ENCODE results near the gene RHEB. TPM values are rescaled to one million over a fixed set of nuclear protein-coding genes. Genes with fewer than 3 reads are reported as not detected.

The RHEB gene
- total and polyA plus RNA-seq, 2 of the 13 experiments (the other 11 are each of a cell fraction or from before 2014, with no cell fraction given): 55.0 to 77.6 TPM

DNA sequence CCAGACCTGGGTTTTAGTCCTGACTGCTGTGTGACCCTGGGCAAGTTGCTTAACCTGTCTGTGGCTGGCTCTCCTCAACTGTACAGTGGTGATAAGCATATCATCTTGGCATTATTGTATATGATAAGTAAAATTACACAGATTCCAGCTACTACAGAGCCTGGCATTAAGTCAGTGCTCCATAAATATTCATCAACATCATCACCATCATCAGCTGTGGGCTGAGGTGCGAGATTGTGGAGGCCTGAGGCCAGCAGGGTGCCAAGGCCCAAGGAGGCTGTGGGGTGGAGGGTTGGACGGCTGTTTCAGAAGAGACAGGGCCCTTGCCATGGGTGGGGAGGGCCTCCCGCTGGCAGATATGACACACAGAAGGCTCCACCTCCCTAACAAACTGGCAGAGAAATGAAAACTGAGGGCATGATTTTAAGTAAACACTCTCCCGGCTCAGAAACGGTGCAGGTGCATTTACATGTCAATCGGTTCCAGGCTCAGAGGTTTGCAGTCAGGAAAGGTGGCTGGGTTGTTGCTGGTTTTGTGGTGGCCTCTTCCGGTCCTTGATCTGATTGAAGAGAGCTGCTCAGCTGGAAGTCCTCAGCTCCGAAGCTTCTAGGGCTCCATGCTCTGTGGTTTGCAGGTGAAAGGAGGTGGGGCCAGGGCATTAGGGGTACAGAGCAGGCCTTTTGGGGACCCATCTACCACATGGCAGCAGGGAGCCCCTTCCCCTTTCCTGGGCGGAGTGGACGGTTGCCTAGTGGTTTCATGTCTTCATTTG, 89.9 kb downstream of the RHEB start:
- POLR2A ChIA-PET: no interaction called here
- H4K20me1 ChIP-seq (ENCODE audit: insufficient read depth, low read length): peaks cover 2% of the 10 kb centered on the region; the same call in 1 of the 2 replicates
- WGBS (ENCODE audit: low lambda C conversion rate): 34% methylated on average over 7 of the region's 10 CpGs
- H3K9ac ChIP-seq (ENCODE audit: insufficient read depth, low read depth, low read length): no peak overlapping the region
- no peak overlapping the region for H3K27ac ChIP-seq (ENCODE audit: extremely low read length, insufficient read depth, low read length)
- H3K4me2 ChIP-seq (ENCODE audit: low read depth, low read length): no peak overlapping the region
- no peaks in the 10 kb centered on the region for H3K36me3 ChIP-seq (replicated peaks in 1 of 2; ENCODE audit: control insufficient read depth in 1 of 2, insufficient read depth in 2 of 2, low read length in 2 of 2)
- TF ChIP-seq ZNF768 (CRISPR knock-in tag; IDR thresholded peaks at IDR 0.05) (peak; percentile 21; the same call in 1 of the 2 replicates), USF2 (IDR thresholded peaks at IDR 0.05; ENCODE audit: low read depth, low read length) (no peak), USF2 (CRISPR knock-in tag; IDR thresholded peaks at IDR 0.05; ENCODE audit: borderline replicate concordance) (no peak)
- no peaks in the 10 kb centered on the region for H3K4me1 ChIP-seq (ENCODE audit: insufficient read depth, low read length)
- no peaks in the 10 kb centered on the region for H3K9me3 ChIP-seq (ENCODE audit: low read length)
- no TSS peak for BruUV-seq (replicated peaks)
- H3K4me3 ChIP-seq (replicated peaks in 1 of 3; ENCODE audit: insufficient read depth in 1 of 3, low read depth in 2 of 3, low read length in 3 of 3): no peak overlapping the region
- intact Hi-C loops (cut with micrococcal nuclease; ENCODE audit: unreplicated experiment): no loop called here
- in situ Hi-C loops (cut with HindIII; ENCODE audit: extremely low pct_ligation_motif_present, low pct_unique_long_range_greater_than_20kb): no loop called here
- H2AFZ ChIP-seq (ENCODE audit: low read length): no peak overlapping the region
- no peaks in the 10 kb centered on the region for H3K79me2 ChIP-seq (ENCODE audit: insufficient read depth, low read length)
- peaks cover 6 to 56% of the 10 kb centered on the region in 2 experiments for H3K27me3 ChIP-seq (ENCODE audit: control insufficient read depth in 1 of 2, insufficient read depth in 2 of 2, low read length in 2 of 2)
- ATAC-seq (no peak), DNase-seq (ENCODE audit: low spot score) (no peak), FAIRE-seq (no peak)
- CTCF ChIA-PET (ENCODE audit: low intra/inter-chr PET ratio, low total read pairs): no interaction called here

DNA sequence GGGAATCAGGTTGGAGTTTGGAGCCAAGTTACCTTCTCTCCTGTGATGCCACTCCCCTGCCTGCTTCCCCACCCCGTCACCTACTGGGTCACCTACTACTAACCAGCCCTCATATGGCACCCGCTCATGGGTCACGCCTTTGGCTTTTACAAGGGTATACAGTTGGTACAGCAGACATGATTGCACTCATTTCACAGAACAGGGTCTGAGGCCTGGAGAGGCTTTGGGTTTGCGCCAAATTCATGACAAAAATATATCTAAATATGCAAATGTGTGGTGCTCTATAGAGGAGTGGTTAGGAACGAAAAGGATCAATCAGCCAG, 90.5 kb downstream of the RHEB start:
- Histone ChIP-seq H3K27me3 (ENCODE audit: control insufficient read depth in 1 of 2, insufficient read depth in 2 of 2, low read length in 2 of 2) (peaks cover 8 to 58% of the 10 kb centered on the region in 2 experiments), H4K20me1 (ENCODE audit: insufficient read depth, low read length) (peaks cover 2% of the 10 kb centered on the region; the same call in 1 of the 2 replicates), H3K9ac (ENCODE audit: insufficient read depth, low read depth, low read length) (no peak overlapping the region), H3K4me1 (ENCODE audit: insufficient read depth, low read length) (no peaks in the 10 kb centered on the region), H3K4me3 (replicated peaks in 1 of 3; ENCODE audit: insufficient read depth in 1 of 3, low read depth in 2 of 3, low read length in 3 of 3) (no peak overlapping the region), H3K36me3 (replicated peaks in 1 of 2; ENCODE audit: control insufficient read depth in 1 of 2, insufficient read depth in 2 of 2, low read length in 2 of 2) (no peaks in the 10 kb centered on the region), H3K79me2 (ENCODE audit: insufficient read depth, low read length) (no peaks in the 10 kb centered on the region), H3K27ac (ENCODE audit: extremely low read length, insufficient read depth, low read length) (no peak overlapping the region), H2AFZ (ENCODE audit: low read length) (no peak overlapping the region), H3K4me2 (ENCODE audit: low read depth, low read length) (no peak overlapping the region), H3K9me3 (ENCODE audit: low read length) (no peaks in the 10 kb centered on the region)
- ATAC-seq (no peak), FAIRE-seq (no peak), DNase-seq (ENCODE audit: low spot score) (no peak)
- ChIA-PET POLR2A (no interaction called here), CTCF (ENCODE audit: low intra/inter-chr PET ratio, low total read pairs) (no interaction called here)
- in situ Hi-C loops (cut with HindIII; ENCODE audit: extremely low pct_ligation_motif_present, low pct_unique_long_range_greater_than_20kb): no loop called here
- intact Hi-C loops (cut with micrococcal nuclease; ENCODE audit: unreplicated experiment): no loop called here
- 72% methylated on average over 3 of the region's 5 CpGs for WGBS (ENCODE audit: low lambda C conversion rate)
- no TSS peak for BruUV-seq (replicated peaks)
- TF ChIP-seq HMGXB3 (CRISPR knock-in tag; IDR thresholded peaks at IDR 0.05; ENCODE audit: borderline replicate concordance) (no peak), DMAP1 (CRISPR knock-in tag; IDR thresholded peaks at IDR 0.05) (no peak), ZBTB8A (CRISPR knock-in tag; IDR thresholded peaks at IDR 0.05; ENCODE audit: borderline replicate concordance, low read depth) (no peak)
- TF ChIP-seq, protein P1, sequence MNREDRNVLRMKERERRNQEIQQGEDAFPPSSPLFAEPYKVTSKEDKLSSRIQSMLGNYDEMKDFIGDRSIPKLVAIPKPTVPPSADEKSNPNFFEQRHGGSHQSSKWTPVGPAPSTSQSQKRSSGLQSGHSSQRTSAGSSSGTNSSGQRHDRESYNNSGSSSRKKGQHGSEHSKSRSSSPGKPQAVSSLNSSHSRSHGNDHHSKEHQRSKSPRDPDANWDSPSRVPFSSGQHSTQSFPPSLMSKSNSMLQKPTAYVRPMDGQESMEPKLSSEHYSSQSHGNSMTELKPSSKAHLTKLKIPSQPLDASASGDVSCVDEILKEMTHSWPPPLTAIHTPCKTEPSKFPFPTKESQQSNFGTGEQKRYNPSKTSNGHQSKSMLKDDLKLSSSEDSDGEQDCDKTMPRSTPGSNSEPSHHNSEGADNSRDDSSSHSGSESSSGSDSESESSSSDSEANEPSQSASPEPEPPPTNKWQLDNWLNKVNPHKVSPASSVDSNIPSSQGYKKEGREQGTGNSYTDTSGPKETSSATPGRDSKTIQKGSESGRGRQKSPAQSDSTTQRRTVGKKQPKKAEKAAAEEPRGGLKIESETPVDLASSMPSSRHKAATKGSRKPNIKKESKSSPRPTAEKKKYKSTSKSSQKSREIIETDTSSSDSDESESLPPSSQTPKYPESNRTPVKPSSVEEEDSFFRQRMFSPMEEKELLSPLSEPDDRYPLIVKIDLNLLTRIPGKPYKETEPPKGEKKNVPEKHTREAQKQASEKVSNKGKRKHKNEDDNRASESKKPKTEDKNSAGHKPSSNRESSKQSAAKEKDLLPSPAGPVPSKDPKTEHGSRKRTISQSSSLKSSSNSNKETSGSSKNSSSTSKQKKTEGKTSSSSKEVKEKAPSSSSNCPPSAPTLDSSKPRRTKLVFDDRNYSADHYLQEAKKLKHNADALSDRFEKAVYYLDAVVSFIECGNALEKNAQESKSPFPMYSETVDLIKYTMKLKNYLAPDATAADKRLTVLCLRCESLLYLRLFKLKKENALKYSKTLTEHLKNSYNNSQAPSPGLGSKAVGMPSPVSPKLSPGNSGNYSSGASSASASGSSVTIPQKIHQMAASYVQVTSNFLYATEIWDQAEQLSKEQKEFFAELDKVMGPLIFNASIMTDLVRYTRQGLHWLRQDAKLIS (CRISPR knock-in tag; IDR thresholded peaks at IDR 0.05): no peak

All from HepG2 (cell line).